GM12864 (cell line): ENCODE measurements around the gene RIT2.

Source experiments
- DNase-seq: peaks from one replicate; pipeline ENCODE4 v3.0.0-alpha.2; 2011; ENCODE audit warnings: low read depth
- H3K4me3 ChIP-seq: 2 replicates; pipeline ENCODE4 v1.5.1; 2011; ENCODE audit warnings: mild to moderate bottlenecking, low read depth, low read length, control low read depth
- TF ChIP-seq, protein P1 (sequence below): IDR thresholded peaks from 2 replicates; pipeline ENCODE4 v1.5.1; 2011; ENCODE audit warnings: low read depth, mild to moderate bottlenecking, moderate library complexity, low read length, control low read depth, inconsistent platforms; ENCODE audit errors: missing control alignments

The RIT2 gene

DNA sequence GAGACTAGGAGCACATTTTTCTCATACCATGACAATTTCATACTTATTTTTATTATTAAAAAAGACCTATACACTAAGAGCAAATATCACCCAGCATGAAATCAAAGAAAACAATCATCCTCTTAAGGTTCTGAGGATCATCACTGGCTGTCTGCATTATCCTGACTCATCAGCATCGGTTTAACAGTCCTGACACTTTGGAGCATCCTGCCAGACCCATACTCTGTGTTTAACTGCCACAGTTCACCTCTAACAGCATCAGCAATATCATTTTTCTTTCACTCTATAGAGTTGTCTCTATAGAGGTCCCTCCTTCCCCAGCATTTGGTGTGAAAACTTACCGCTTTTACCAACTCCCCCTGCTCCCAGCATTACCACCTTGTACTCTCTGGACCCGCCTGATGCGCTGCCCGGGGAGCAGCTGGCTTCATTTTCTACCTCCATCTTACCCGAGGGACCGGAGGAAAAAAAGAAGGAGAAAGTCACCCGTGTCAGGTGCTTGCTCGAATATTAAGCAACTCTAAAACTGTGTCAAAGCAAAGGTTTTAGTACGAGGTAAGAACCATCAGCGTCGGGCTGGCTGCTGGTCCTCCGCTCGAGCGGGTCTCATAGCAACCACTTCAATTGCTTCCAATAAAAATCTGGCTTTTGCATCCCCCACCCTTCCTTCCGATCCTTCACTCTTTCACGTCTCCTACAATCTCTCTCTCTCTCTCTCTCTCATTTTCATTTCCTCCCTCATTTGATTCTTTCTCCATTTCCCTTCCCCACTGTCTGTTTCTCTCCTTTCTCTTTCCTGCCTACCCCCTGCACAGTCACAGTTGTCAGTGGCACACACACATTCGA is at the start of gene RIT2:
RIT2 (minus strand) TSS at position 610 of the 846 bp plus-strand sequence.
- DNase-seq = no peak
- TF ChIP-seq, protein P1, sequence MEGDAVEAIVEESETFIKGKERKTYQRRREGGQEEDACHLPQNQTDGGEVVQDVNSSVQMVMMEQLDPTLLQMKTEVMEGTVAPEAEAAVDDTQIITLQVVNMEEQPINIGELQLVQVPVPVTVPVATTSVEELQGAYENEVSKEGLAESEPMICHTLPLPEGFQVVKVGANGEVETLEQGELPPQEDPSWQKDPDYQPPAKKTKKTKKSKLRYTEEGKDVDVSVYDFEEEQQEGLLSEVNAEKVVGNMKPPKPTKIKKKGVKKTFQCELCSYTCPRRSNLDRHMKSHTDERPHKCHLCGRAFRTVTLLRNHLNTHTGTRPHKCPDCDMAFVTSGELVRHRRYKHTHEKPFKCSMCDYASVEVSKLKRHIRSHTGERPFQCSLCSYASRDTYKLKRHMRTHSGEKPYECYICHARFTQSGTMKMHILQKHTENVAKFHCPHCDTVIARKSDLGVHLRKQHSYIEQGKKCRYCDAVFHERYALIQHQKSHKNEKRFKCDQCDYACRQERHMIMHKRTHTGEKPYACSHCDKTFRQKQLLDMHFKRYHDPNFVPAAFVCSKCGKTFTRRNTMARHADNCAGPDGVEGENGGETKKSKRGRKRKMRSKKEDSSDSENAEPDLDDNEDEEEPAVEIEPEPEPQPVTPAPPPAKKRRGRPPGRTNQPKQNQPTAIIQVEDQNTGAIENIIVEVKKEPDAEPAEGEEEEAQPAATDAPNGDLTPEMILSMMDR = no peak

DNA sequence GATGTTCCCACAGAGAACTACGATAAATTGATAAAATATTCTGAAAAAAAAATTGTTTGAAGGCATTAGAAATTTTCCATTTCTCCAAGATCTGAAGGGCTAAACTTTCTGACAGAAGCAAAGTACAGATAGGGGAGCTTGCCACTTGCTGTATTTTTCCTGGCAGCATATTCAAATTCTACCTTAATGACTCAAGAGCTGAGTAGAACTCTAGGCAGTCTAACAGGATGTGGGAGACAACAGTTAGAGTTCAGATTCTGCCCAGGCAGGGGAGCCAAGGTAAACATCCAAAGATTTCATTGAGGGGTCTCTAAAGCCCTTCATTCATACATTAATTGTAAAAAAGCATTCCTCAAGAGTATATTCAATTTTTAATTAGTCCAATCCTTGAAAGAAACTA is 46.0 kb upstream of the RIT2 start:
- TF ChIP-seq, protein P1 = no peak
- DNase-seq = no peak
- H3K4me3 ChIP-seq = no peak overlapping the region

More for the DNA sequence above, at the start of gene RIT2:
- H3K4me3 ChIP-seq = no peak within 1 kb of the TSS

GRCh38 chr18:43160509-43160908 is 45.0 kb upstream of the RIT2 start:
- TF ChIP-seq, protein P1 = no peak
- DNase-seq = no peak
- H3K4me3 ChIP-seq = no peak overlapping the region

GRCh38 chr18:43159926-43160325 is 44.4 kb upstream of the RIT2 start:
- TF ChIP-seq, protein P1 = no peak
- DNase-seq = no peak
- no peak overlapping the region for H3K4me3 ChIP-seq

- TF ChIP-seq, protein P1 = no peak
- no peak for DNase-seq
- no peak overlapping the region for H3K4me3 ChIP-seq
Measured at GRCh38 chr18:43159086-43159770, 43.7 kb upstream of the RIT2 start.

GRCh38 chr18:43158381-43158780 is 42.9 kb upstream of the RIT2 start:
- no peak for DNase-seq
- no peak overlapping the region for H3K4me3 ChIP-seq
- TF ChIP-seq, protein P1 = no peak
